Mammary epithelial cell (primary cell): ENCODE data around the gene CFAP20DC.

ENCODE experiments used
- EZH2 ChIP-seq: IDR thresholded peaks from 2 replicates; pipeline ENCODE4 v1.6.1; 2012; ENCODE audit warnings: low read length, inconsistent platforms, borderline replicate concordance
- TF ChIP-seq, protein P1 (sequence below), 2 donors: IDR thresholded peaks in 1 of 2; conservative IDR thresholded peaks in 1 of 2; 2 replicates each; pipeline ENCODE4 v1.5.1; 2011 to 2012; ENCODE audit warnings: inconsistent platforms in 2 of 2, low read length in 2 of 2, mild to moderate bottlenecking in 2 of 2, control low read depth in 1 of 2, low read depth in 1 of 2; ENCODE audit not compliant: insufficient read depth in 1 of 2; ENCODE audit errors: extremely low read depth in 1 of 2

DNA sequence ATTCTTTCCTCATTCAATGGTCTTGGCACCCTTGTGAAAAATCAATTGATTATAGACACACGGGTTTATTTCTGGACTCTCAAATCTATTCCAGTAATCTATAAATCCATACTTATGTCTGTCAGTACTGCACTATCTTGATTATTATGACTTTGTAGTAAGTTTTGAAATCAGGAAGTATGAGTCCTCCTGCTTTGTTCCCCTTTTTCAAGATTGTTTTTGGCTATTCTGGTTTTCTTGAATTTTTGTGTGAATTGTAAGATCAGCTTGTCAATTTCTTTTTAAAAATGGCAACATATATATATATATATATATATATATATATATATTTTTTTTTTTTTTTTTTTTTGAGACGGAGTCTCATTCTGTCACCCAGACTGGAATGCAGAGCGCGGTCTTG lies 32.3 kb upstream of the CFAP20DC start:
- TF ChIP-seq, protein P1, sequence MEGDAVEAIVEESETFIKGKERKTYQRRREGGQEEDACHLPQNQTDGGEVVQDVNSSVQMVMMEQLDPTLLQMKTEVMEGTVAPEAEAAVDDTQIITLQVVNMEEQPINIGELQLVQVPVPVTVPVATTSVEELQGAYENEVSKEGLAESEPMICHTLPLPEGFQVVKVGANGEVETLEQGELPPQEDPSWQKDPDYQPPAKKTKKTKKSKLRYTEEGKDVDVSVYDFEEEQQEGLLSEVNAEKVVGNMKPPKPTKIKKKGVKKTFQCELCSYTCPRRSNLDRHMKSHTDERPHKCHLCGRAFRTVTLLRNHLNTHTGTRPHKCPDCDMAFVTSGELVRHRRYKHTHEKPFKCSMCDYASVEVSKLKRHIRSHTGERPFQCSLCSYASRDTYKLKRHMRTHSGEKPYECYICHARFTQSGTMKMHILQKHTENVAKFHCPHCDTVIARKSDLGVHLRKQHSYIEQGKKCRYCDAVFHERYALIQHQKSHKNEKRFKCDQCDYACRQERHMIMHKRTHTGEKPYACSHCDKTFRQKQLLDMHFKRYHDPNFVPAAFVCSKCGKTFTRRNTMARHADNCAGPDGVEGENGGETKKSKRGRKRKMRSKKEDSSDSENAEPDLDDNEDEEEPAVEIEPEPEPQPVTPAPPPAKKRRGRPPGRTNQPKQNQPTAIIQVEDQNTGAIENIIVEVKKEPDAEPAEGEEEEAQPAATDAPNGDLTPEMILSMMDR (conservative IDR thresholded peaks at IDR 0.05 in 1 of 2, IDR thresholded peaks at IDR 0.05 in 1 of 2; ENCODE audit: extremely low read depth in 1 of 2, insufficient read depth in 1 of 2, low read depth in 1 of 2, low read length in 2 of 2), result no peak
- no peak for TF ChIP-seq EZH2
